HT1080 (cell line): Measurements from ENCODE around the gene UBA1. TPM values are rescaled to one million over a fixed set of nuclear protein-coding genes. Genes with fewer than 3 reads are reported as not detected.
A peak's percentile ranks its signal among the peaks of the same experiment; 100 is the strongest.

Experiments used
- DNase-seq: peaks from one replicate; pipeline ENCODE4 v3.0.0-alpha.2; 2015; ENCODE audit warnings: low read depth
- polyA plus RNA-seq, 2 experiments: library from polyadenylated mRNA; depleted of rRNA; stranded (reverse); fragments of >200 nt; gene quantifications; 2 replicates each; pipeline ENCODE4 v1.2.3, GENCODE V29; 2015
- total RNA-seq: library from RNA; depleted of rRNA; stranded (reverse); fragments of >200 nt; shearing (Covaris generic); gene quantifications from 2 replicates; pipeline ENCODE4 v1.2.3, GENCODE V29; 2014; rRNA removed

Gene UBA1
- total RNA-seq = 172 and 212 TPM in 2 replicates
- polyA plus RNA-seq (2015; cell fraction: cytosol; rRNA removed) = 160 and 176 TPM in 2 replicates
- polyA plus RNA-seq (2015; cell fraction: nucleus; rRNA removed) = 462 and 466 TPM in 2 replicates

- peak; percentile 90 for DNase-seq
Observed at GRCh38 chrX:47193475-47194193, at the start of gene UBA1. TSS of gene UBA1 (plus strand) at chrX:47193829. CDS start at chrX:47198803, 4,974 bp downstream.

DNA sequence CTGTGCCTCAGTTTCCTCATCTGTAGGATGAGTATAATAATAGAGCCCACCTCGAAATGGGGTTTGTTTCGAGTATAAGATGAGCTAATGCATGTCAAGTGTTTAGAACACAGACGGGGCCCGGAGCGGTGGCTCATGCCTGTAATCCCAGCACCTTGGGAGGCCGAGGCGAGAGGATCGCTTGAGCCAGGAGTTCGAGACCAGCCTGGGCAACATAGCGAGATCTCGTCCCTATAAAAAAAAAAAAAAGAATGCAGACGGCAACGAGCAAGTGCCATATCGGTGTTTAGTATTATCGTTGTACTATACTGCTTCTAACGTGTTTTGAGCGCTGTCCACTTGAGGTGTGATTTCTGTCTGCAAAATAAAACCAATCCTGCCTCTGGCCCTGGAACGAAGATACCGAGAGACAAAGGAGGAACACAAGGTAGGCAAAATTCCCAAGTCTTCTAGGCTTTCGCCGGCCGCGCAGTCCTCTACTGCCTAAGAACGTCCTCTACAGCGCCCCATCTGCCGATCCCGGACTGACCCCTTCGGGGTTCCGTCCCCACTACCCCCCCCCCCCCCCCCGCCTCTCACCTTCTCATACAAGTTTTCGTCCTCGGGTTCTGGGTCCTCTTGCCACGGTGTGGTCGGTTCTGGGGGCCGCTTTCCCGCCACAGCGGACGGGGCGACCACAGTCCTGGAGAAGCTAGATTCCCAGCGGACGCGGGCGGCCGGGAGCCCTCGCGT is 49.6 kb upstream of the UBA1 start:
- no peak for DNase-seq

GRCh38 chrX:47144626-47145394 is 48.8 kb upstream of the UBA1 start, which contains the start of the genes NDUFB11 and RBM10:
TSS of gene NDUFB11 (minus strand) at chrX:47144702. CDS start at chrX:47144679, 23 bp downstream.
TSS of gene RBM10 (plus strand) at chrX:47145221. CDS start at chrX:47147482, 2,261 bp downstream.
- peak; percentile 94 for DNase-seq

GRCh38 chrX:47145395-47146120 is 48.1 kb upstream of the UBA1 start:
- DNase-seq = no peak

DNA sequence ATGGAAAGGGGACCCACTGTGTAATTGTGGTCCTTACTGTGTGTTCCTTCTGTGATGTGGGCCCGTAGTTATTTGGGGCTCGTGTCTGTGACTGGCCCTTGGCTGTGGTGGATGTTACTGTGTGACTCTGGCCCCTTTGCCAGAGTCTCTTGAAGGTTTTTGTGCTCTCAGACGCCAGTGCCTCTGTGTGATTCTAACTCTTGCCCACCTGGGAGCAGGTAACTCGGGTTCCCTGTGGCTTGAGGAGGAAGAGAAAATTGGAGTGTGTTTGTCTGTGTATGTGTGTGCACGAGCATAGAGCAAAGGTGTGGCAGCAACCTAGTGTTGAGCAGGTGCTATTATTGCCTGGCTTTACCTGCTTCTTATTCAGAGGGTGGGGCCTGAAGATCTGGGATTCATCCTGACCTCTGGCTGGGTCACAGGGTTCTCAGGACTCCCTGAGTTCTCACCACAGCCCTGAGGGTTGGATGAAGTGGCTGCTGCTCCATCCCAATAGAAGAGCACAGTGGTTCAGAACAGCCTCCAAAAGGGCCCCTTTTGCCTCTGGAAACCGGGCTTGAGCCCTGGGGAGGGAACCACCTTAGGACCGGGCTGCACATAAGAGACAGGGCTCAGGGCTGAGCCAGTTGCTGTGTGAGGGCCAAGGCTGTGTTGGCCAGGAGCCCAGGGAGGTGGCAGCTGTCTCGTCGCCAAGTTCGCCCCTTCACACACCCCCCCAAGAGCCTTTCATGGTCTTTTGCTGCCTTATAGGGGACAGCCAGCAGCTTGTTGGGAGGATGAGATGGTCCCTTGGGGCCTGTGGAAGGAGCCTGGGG is 47.3 kb upstream of the UBA1 start:
- no peak for DNase-seq

- no peak for DNase-seq
Observed at GRCh38 chrX:47146936-47147859, 46.4 kb upstream of the UBA1 start.

DNA sequence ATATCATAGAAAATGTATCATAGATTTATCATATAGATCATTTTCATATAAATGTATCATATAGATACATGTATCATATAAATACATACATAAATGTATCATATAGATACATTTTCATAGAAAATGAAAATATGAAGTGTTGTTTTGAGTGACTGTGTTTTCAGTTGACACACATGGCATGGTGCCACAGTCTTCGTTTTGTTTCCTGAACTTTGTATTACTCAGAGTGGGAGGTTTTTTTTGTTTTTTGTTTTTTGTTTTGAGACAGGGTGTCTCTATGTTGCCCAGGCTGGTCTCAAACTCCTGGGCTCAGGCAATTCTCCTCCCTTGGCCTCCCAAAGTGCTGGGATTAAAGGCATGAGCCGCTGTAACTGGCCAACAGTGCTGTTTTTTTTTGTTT is 44.7 kb upstream of the UBA1 start:
- no peak for DNase-seq

GRCh38 chrX:47151435-47151834 is 42.2 kb upstream of the UBA1 start:
- DNase-seq = no peak

GRCh38 chrX:47156611-47157520 is 36.8 kb upstream of the UBA1 start:
- DNase-seq = no peak

GRCh38 chrX:47158131-47158530 is 35.5 kb upstream of the UBA1 start:
- no peak for DNase-seq

- DNase-seq = no peak
Observed at GRCh38 chrX:47158781-47159180, 34.8 kb upstream of the UBA1 start.

DNA sequence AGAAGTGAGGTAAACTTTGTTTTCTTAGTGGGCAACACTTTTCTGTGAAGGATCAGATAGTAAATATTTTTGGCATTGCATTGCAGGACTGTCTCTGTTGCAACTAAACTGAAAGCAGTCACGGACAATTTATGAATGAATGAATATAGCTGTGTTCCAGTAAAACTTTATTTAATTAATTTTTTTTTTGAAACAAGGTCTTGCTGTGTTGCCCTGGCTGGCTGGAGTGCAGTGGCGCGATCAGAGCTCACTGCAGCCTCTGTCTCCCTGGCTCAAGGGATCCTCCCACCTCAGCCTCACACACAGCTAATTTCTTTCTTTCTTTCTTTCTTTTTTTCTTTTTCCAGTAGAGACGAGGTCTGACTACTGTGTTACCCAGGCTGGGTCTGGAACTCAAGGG is 32.8 kb upstream of the UBA1 start:
- DNase-seq = no peak

DNA sequence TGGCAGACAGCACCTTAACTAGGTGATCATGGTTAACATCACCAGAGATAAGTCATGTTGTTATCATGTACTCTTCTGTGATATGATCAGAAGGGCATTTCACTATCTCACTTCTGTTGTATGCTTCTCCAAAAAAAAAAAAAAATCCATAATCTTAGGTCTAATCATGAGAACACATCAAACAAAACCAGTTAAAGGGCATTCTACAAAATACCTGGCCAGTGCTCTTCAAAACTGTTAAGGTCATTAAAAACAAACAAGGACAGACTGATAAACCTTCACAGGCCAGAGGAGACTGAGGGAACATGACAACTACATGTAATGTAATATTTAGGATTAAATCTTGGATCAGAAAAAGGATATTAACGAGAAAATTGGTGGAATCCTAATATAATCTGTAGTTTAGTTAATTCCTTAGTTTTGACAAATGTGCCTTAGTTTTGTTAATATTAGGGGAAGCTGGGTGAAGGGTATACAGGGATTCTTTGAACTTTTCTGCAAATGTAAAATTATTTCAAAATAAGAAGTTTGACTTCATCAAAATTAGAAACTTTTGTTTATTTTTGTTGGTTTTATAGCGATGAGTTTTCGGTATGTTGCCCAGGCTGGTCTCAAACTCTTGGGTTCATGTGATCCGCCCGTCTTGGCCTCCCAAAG is 30.6 kb upstream of the UBA1 start:
- no peak for DNase-seq

GRCh38 chrX:47164420-47164819 is 29.2 kb upstream of the UBA1 start:
- DNase-seq = no peak

GRCh38 chrX:47166126-47166525 is 27.5 kb upstream of the UBA1 start:
- no peak for DNase-seq

DNA sequence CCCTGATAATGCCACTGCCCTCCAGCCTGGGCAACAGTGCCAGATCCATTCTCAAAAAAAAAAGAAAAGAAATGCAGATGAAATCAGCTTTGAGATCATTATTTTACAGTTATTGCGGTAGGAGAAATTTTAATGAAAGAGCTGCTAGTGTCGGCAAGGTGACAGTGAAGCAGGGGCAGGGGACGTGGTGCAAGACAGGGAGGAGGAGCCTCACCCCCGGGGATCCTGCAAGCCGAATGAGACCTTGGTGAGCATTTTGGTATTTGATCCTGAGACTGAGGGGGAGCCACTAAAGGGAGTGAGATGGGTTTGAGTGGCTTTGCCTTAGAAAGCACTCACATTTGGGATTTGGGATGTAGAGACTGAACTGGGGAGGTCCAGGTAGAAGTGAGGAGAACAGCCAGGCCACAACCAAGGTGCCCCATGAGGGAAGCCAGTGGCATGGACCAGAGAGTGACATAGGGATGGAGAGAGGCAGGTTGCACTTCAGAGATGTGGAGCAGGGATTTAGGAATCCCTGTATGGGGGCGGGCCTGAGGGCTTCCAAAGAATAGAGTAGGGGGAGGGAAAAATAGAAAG is 25.0 kb upstream of the UBA1 start:
- no peak for DNase-seq

DNA sequence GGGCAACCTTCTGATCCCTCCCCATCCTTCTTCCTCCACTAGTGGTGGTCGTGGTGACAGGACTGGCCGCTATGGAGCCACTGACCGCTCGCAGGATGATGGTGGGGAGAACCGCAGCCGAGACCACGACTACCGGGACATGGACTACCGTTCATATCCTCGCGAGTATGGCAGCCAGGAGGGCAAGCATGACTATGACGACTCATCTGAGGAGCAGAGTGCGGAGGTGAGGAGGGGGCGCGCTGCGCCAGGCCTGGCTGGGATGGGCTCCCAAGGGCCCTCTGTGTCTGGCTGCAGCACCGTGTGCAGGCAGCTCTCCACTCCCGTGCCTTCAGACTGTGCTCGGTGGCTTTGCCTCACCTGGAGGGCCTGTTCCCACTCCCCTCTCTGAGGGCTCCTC is 24.4 kb upstream of the UBA1 start:
- no peak for DNase-seq
